SU-DHL-6 (cell line): ENCODE measurements around the gene LAMC3.

Experiments used
- CTCF ChIP-seq: fragments of 200-600 bp; sonication (generic); IDR thresholded peaks from one replicate; pipeline ENCODE4 v1.5.1; 2017; ENCODE audit warnings: antibody characterized with exemption, mild to moderate bottlenecking, low read length, moderate library complexity; ENCODE audit not compliant: insufficient read depth, poor library complexity, severe bottlenecking
- EZH2phosphoT487 ChIP-seq: fragments of 200-600 bp; sonication (generic), shearing (Covaris generic); conservative IDR thresholded peaks from 2 replicates; pipeline ENCODE4 v1.6.1; 2018; ENCODE audit warnings: mild to moderate bottlenecking, antibody characterized with exemption, low read length, moderate library complexity, mixed read lengths

DNA sequence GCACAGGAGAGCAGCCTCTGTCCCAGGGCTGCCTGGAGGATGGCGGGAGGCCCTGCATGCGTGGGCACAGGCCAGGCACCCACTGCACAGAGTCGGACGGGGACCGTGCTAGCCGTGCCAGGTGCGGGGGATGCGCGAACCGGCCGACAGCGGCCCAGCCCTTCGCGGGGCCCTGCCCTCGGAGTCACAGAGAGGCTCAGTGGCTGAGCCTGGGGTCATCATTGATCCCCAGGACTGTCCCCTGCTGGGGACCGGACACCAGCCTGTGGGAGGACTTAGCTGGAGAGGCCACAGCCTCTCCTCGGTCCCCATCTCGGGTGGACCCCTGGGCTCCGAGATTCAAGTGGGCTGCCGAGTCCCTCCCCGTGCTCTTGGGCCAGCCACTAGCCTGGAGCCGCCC lies 19.1 kb upstream of the LAMC3 start:
- TF ChIP-seq CTCF (no peak), EZH2phosphoT487 (no peak)
